Uterine smooth muscle cell (primary cell): ENCODE measurements around the gene AP3B1. TPM values are rescaled to one million over a fixed set of nuclear protein-coding genes. Genes with fewer than 3 reads are reported as not detected.

ENCODE experiments used
- total RNA-seq: library from RNA; depleted of rRNA; stranded (reverse); fragments of >200 nt; gene quantifications from 2 replicates; pipeline ENCODE4 v1.2.3, GENCODE V29; 2014

AP3B1 gene, protein sequence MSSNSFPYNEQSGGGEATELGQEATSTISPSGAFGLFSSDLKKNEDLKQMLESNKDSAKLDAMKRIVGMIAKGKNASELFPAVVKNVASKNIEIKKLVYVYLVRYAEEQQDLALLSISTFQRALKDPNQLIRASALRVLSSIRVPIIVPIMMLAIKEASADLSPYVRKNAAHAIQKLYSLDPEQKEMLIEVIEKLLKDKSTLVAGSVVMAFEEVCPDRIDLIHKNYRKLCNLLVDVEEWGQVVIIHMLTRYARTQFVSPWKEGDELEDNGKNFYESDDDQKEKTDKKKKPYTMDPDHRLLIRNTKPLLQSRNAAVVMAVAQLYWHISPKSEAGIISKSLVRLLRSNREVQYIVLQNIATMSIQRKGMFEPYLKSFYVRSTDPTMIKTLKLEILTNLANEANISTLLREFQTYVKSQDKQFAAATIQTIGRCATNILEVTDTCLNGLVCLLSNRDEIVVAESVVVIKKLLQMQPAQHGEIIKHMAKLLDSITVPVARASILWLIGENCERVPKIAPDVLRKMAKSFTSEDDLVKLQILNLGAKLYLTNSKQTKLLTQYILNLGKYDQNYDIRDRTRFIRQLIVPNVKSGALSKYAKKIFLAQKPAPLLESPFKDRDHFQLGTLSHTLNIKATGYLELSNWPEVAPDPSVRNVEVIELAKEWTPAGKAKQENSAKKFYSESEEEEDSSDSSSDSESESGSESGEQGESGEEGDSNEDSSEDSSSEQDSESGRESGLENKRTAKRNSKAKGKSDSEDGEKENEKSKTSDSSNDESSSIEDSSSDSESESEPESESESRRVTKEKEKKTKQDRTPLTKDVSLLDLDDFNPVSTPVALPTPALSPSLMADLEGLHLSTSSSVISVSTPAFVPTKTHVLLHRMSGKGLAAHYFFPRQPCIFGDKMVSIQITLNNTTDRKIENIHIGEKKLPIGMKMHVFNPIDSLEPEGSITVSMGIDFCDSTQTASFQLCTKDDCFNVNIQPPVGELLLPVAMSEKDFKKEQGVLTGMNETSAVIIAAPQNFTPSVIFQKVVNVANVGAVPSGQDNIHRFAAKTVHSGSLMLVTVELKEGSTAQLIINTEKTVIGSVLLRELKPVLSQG
- total RNA-seq: 60.7 and 62.5 TPM in 2 replicates

GRCh38 chr5:78294248-78295034 lies at the start of gene AP3B1:
Gene AP3B1 (minus strand): TSS chr5:78294698. CDS start chr5:78294579, 119 bp downstream.

Other genes starting within 250 kb of the AP3B1 start
- 65.6 and 77.9 TPM in 2 replicates for gene SCAMP1, start 65.9 kb upstream of the AP3B1 start, total RNA-seq